GM13977 (cell line): ENCODE results near the gene AFAP1.

Experiments used
- DNase-seq: peaks from one replicate; pipeline ENCODE4 v3.0.0; 2012; ENCODE audit warnings: low spot score
- in situ Hi-C: fragments of 300-500 bp; cut with MboI; formaldehyde crosslinking; loops from one replicate; pipeline ENCODE4 v1.12.0; 2022; ENCODE audit warnings: low sequenced_read_pairs, low pct_unique_long_range_greater_than_20kb, mixed read lengths, inconsistent platforms; ENCODE audit not compliant: unreplicated experiment
- TF ChIP-seq, protein P1 (sequence below): IDR thresholded peaks from 2 replicates; pipeline ENCODE4 v1.5.1; 2012; ENCODE audit warnings: mild to moderate bottlenecking, control low read depth; ENCODE audit not compliant: insufficient read depth; ENCODE audit errors: extremely low read depth, missing control alignments

AFAP1 gene

DNA sequence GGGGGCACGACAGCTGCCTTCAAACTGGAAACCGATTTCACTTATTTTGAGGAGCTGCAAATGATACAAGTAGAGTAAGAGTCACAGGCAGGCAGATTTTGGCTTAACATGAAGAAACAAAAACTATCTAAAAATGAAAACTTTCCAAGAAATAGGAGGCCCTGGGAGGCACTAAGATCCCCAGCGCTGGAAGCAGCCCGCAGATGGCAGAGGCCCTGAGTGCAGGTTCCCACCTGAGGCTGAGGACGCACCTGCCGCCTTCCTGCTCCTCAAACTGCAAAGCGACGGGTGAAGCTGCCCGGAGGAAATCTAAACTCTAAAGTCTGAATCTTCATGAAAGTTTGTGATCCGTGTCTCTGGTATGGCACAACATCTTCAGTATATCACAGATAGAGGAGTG, 138.7 kb downstream of the AFAP1 start:
- DNase-seq, result no peak
- TF ChIP-seq, protein P1, sequence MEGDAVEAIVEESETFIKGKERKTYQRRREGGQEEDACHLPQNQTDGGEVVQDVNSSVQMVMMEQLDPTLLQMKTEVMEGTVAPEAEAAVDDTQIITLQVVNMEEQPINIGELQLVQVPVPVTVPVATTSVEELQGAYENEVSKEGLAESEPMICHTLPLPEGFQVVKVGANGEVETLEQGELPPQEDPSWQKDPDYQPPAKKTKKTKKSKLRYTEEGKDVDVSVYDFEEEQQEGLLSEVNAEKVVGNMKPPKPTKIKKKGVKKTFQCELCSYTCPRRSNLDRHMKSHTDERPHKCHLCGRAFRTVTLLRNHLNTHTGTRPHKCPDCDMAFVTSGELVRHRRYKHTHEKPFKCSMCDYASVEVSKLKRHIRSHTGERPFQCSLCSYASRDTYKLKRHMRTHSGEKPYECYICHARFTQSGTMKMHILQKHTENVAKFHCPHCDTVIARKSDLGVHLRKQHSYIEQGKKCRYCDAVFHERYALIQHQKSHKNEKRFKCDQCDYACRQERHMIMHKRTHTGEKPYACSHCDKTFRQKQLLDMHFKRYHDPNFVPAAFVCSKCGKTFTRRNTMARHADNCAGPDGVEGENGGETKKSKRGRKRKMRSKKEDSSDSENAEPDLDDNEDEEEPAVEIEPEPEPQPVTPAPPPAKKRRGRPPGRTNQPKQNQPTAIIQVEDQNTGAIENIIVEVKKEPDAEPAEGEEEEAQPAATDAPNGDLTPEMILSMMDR, result no peak
- in situ Hi-C loops, result loop anchor here (5.0 to 10.0 kb wide), 2 partner anchors 34 to 184 kb away; no protein-coding TSS in a partner anchor

DNA sequence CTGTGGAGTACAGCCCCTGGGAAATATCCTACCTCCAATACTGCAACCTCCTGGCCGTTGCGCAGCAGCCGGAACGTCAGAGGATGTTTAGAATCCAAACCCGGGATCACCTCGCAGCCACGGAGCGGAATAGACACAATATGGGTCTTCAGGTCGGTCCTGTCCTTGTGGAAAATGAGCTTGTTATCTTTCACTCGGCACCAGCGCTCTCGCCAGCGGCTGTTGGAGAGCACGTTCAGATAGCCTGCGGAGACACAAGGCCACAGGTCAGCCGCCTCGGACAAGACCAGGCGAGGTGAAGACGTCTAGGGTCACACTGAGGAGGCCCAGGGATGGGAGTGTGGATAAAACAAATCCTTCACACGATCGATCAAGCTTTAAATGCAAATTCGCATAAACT, 139.3 kb downstream of the AFAP1 start:
- in situ Hi-C loops, result loop anchor here (5.0 to 10.0 kb wide), 2 partner anchors 33 to 184 kb away; no protein-coding TSS in a partner anchor
- TF ChIP-seq, protein P1, result no peak
- no peak for DNase-seq

DNA sequence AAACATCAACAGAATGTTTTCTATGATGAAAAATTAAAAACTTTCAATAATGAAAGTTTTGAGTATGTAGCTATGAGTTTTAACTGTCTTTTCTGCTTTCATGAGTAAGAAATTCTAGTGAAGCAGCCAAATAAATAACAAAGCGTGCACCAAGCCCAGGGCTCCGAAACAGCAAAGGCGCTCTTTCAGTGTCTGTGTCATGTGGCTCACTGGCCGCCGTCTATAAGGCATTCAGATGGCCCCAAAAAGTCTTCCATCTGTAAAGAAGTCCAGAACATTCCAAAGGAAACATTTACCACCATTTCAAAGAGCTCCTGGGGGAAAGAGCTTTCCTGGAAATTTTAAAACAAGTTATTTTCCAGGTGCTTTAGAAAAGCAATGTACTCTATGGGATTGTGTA, 139.9 kb downstream of the AFAP1 start:
- in situ Hi-C loops, result loop anchor here (5.0 to 10.0 kb wide), 2 partner anchors 32 to 185 kb away; no protein-coding TSS in a partner anchor
- no peak for DNase-seq
- TF ChIP-seq, protein P1, result no peak

DNA sequence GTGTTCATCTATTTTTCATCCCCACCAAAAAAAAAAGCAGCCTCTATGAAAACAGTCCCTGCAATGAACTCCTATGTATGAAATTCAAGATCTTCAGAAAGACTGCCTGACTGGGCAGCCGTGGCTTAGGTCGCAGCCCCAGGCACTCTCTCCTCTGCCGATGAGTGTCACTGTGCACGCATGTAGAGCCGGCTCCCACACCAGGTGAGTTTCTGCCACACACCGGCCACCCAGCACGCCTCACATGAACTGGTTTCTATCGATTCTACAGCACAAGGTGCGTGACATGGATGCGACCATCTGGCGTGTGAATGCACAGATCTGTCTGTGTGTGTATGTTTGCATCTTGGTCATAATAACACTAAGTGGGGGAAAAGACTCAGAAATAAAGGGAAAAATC, 140.4 kb downstream of the AFAP1 start:
- DNase-seq, result no peak
- in situ Hi-C loops, result no loop called here
- TF ChIP-seq, protein P1, result no peak

DNA sequence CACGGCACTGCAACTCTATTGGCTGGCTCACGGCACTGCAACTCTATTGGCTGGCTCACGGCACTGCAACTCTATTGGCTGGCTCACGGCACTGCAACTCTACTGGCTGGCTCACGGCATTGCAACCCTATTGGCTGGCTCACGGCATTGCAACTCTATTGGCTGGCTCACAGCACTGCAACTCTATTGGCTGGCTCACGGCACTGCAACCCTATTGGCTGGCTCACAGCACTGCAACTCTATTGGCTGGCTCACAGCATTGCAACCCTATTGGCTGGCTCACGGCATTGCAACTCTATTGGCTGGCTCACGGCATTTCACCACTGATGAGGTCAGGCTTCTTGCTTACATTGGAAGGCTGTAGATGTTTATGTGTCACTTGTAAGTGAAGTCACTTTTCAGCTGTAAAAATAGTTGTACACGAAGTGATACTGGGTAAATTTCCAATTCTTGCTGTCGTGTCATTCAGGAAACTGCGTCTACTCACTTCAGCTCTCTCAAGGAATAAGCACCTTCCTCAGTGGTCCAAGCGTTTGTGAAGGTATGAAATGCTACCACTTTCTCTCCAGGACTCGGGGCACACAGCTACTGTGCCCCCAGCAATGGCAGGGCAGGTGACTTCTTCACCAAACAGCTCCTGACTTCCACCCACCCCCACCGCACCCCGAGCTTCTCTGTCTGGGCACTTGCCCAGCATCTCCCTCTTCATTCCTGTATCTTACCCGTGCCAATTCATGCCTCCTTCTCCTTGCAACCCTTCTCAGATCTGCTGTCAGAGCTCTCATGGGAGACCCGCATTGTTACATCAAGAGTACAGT, 141.3 kb downstream of the AFAP1 start:
- DNase-seq, result no peak
- in situ Hi-C loops, result no loop called here
- TF ChIP-seq, protein P1, result no peak

DNA sequence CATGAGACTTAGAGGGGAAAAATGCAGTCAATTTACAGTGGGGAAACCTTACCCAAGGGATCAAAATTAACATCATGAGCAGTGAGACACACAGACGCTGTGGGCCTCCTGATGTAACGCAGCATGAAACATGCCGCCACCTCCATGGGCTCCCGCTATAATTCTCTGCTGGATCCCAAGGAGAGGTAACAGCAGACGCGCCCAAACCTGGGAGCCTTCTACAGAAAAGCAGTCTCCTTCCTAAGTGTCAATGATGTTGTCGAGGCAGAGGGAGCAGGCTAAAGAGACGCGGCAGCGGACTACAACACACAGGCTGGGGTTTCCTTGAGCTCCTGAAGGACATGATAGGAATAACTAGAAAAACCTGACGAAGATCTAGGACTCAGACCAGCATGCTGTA, 142.3 kb downstream of the AFAP1 start:
- TF ChIP-seq, protein P1, result no peak
- no peak for DNase-seq
- in situ Hi-C loops, result no loop called here
